LNCAP (cell line): ENCODE results near the gene KBTBD13.
A peak's percentile ranks its signal among the peaks of the same experiment; 100 is the strongest.

Source experiments
- TF ChIP-seq, protein P1 (sequence below): fragments of 450-650 bp; IDR thresholded peaks from 2 replicates; pipeline ENCODE4 v1.5.1; 2017; ENCODE audit warnings: mild to moderate bottlenecking

Gene KBTBD13

DNA sequence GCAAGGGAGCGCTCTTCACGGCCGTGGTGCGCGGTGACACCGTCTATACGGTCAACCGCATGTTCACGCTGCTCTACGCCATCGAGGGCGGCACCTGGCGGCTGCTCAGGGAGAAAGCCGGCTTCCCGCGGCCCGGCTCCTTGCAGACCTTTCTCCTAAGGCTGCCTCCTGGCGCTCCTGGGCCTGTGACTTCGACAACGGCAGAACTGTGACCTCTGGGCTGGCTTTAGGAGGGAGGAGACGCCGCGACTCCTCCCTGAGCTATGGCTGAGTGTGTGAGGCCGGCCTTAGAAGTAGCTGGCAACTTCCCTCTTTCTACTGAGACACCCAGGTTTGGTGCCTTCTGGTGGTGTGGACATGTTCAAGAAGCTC is 1.4 kb downstream of the KBTBD13 start:
- TF ChIP-seq, protein P1, sequence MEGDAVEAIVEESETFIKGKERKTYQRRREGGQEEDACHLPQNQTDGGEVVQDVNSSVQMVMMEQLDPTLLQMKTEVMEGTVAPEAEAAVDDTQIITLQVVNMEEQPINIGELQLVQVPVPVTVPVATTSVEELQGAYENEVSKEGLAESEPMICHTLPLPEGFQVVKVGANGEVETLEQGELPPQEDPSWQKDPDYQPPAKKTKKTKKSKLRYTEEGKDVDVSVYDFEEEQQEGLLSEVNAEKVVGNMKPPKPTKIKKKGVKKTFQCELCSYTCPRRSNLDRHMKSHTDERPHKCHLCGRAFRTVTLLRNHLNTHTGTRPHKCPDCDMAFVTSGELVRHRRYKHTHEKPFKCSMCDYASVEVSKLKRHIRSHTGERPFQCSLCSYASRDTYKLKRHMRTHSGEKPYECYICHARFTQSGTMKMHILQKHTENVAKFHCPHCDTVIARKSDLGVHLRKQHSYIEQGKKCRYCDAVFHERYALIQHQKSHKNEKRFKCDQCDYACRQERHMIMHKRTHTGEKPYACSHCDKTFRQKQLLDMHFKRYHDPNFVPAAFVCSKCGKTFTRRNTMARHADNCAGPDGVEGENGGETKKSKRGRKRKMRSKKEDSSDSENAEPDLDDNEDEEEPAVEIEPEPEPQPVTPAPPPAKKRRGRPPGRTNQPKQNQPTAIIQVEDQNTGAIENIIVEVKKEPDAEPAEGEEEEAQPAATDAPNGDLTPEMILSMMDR, result peak; percentile 29; the same call in 1 of the 2 replicates

DNA sequence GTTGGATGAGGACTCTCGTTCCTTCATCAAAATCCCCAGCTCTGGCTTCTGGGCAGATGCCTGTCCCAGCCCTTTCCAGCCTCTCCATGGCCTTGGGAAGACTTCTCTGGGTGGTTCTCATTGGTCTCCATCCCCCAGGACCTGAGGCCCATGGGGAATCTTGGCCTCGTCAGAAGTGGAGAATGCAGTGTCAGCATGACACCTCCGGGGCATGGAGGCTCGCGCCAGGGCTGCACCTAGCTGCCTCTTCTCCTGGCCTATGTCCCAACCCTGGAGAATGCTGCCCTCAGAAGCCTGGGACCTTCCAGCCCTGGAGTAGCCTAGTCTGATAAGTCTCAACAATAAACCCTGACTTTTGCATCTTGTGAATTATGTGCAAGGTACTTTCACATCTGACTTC is 3.0 kb downstream of the KBTBD13 start:
- TF ChIP-seq, protein P1, result no peak

DNA sequence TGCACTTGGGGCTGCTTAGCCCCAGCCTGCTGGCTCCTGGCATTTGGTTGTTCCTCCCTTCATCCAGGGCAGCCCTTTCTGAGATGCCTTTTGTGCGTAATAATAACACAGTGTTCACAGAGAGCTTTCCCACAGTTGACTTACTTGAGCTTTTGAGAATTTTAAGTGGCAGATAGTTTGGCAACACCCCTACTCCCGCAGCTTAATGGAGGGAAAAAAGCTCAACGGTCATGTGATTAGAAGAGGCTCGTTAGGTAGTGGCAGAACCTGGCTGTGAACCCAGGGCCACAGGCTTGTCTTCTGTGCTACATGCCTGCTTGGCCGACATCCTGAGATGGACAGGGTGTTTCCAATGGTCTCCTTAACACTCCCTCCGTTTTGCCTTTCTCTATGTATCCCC is 4.7 kb downstream of the KBTBD13 start:
- TF ChIP-seq, protein P1, result no peak

DNA sequence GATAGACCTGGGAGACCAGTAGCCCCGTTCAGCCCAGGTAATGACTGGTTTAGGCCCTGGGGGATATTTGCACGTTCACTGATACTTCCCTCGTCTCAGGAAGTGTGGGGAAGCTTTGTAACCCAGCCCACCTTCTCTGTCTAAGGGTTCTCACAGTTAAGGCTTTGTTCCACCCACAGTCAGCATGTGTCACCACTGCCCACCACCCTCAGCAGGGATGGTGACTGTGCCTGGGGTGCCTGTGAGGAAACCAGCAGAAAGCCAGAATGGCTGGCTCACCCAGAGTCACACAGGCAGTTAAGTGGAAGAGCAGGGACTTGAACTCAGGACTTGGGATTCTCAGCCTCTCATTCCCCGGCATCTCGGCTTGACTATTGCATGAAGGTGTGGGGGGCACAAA is 5.2 kb downstream of the KBTBD13 start:
- TF ChIP-seq, protein P1, result no peak

DNA sequence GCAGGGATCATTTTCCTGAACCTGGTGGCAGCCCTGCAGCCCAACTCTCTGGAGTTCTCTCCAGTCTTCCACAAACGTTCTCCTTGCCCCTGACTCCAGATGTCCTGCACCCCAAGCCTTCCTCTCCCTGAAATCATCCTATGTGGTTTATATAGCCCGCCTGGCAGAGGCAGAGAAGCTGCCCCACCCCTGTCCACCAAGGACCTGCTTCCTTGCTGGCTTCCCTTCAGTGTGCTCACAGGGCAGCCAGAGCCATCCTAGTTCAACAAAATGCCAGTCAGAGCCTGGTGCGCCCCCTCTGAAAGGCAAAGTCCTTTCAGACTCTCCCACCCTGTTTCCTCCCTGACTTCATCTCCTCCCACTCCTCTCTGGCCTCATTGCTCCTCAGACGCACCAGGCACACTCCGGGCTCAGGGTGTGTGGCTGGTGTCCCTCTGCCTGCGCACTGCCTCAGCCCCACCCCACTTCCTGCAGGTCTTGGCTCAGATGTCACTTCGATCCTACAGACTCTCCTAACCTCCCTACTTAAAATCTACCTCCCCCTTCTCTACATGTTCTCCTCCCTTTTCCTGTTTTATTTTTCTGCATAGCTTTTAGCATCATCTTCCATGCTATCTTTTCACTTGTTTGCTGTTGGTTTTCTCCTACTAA is 5.9 kb downstream of the KBTBD13 start:
- TF ChIP-seq, protein P1, result no peak

DNA sequence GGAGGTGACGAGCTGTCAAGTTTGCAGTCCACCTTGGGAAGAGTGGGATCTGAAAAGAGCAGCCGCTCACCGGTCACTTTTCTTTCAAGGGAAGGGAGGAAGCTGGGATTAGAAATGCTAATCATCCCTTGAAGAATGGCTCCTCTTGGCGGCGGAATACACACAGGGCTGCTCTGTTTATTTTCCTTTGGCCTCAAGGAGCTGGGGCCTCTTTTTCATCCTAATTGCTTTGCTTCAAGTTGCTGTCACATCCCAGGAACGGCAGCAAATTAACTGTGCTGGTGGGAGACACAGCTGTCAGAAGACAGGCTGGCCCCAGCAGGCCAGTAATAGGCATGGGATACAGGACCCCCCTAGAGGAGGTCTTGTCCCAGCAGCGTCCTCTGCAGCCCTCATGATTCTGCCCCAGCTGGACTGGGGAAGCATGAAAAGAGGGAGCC is 6.7 kb downstream of the KBTBD13 start:
- TF ChIP-seq, protein P1, result no peak

DNA sequence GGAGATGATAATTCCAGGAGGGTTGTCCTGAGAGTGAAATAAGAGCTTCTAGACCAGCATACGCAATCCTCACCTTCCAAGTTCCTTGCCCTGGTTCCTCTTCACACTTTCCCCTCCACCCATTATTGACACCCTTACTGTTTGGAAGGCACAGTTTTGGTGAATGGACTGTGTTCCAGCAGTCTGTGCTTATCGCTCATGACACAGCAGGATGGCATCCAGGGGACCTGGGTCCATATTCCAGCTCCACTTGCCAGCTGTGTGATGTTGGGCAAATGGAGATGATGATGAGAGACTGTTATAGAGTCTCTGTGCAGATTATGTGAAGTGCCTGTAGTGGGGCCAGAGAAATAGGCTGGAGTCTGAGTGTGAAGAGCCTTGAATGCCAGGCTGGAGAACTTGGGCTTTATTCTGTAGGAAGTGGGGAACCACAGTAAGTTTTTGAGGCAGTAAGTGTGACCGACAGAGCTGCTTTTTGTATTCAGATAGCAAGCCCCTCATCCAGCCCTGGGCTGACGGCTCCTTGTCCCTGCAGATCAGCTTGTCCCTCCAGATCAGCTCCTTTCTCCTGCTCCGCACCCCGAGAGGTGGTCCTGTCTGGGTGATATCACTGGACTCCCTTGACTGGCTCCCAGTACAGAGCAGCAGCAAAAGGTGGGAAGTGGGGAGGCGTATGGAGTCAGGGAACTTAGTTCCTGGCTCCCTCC is 8.1 kb downstream of the KBTBD13 start:
- TF ChIP-seq, protein P1, result no peak
